ENCODE results near the gene DCTN1. TPM values are rescaled to one million over a fixed set of nuclear protein-coding genes. Genes with fewer than 3 reads are reported as not detected.

DCTN1 gene
- polyA plus RNA-seq, 1 experiment: 147 TPM

- Histone ChIP-seq H3K9me3 (ENCODE audit: control insufficient read depth, insufficient read depth, low read length) (no peaks in the 10 kb centered on the region; the same call in 1 of the 2 replicates), H3K27me3 (ENCODE audit: control insufficient read depth, insufficient read depth, low read length) (peaks cover 20% of the 10 kb centered on the region), H3K4me3 (ENCODE audit: low read depth, low read length) (peak overlapping the region; percentile 36), H3K27ac (ENCODE audit: low read depth, low read length) (no peak overlapping the region)
- ChIA-PET CTCF (interaction anchor here (0.7 to 1.2 kb wide), 2 partner anchors 80 to 284 kb away, joined by 3 to 5 read pairs; no protein-coding TSS in a partner anchor), POLR2A (no interaction called here)
- no peak; the same call in 1 of the 2 replicates for TF ChIP-seq CTCF (IDR thresholded peaks at IDR 0.05; ENCODE audit: low read depth, low read length)
- DNase-seq (ENCODE audit: low read depth, low spot score): no peak
Observed at GRCh38 chr2:74414881-74415761, 35.0 kb upstream of the DCTN1 start.

- Histone ChIP-seq H3K27me3 (ENCODE audit: control insufficient read depth, insufficient read depth, low read length) (peaks cover 17% of the 10 kb centered on the region), H3K4me3 (ENCODE audit: low read depth, low read length) (no peak overlapping the region), H3K9me3 (ENCODE audit: control insufficient read depth, insufficient read depth, low read length) (no peaks in the 10 kb centered on the region; the same call in 1 of the 2 replicates), H3K27ac (ENCODE audit: low read depth, low read length) (no peak overlapping the region)
- CTCF ChIA-PET: interaction anchor here (1.2 kb wide), 1 partner anchor 79 kb away, joined by 5 read pairs; no protein-coding TSS in a partner anchor
- POLR2A ChIA-PET: no interaction called here
- DNase-seq (ENCODE audit: low read depth, low spot score): no peak
- TF ChIP-seq CTCF (IDR thresholded peaks at IDR 0.05; ENCODE audit: low read depth, low read length): no peak
Observed at GRCh38 chr2:74414441-74414840, 34.3 kb upstream of the DCTN1 start.

- H3K27ac ChIP-seq (ENCODE audit: low read depth, low read length): no peak overlapping the region
- H3K9me3 ChIP-seq (ENCODE audit: control insufficient read depth, insufficient read depth, low read length): no peaks in the 10 kb centered on the region; the same call in 1 of the 2 replicates
- DNase-seq (ENCODE audit: low read depth, low spot score): no peak
- no peak overlapping the region for H3K4me3 ChIP-seq (ENCODE audit: low read depth, low read length)
- ChIA-PET POLR2A (no interaction called here), CTCF (interaction anchor here (0.8 to 1.1 kb wide), 2 partner anchors 14 to 22 kb away, joined by 3 to 4 read pairs; no protein-coding TSS in a partner anchor)
- no peak for TF ChIP-seq CTCF (IDR thresholded peaks at IDR 0.05; ENCODE audit: low read depth, low read length)
- peaks cover 17% of the 10 kb centered on the region for H3K27me3 ChIP-seq (ENCODE audit: control insufficient read depth, insufficient read depth, low read length)
Observed at GRCh38 chr2:74413001-74413698, 33.0 kb upstream of the DCTN1 start.

- CTCF ChIA-PET: no interaction called here
- Histone ChIP-seq H3K27me3 (ENCODE audit: control insufficient read depth, insufficient read depth, low read length) (peaks cover 2% of the 10 kb centered on the region), H3K27ac (ENCODE audit: low read depth, low read length) (no peak overlapping the region), H3K4me3 (ENCODE audit: low read depth, low read length) (no peak overlapping the region), H3K9me3 (ENCODE audit: control insufficient read depth, insufficient read depth, low read length) (no peaks in the 10 kb centered on the region)
- POLR2A ChIA-PET: no interaction called here
- no peak for DNase-seq (ENCODE audit: low read depth, low spot score)
- no peak for TF ChIP-seq CTCF (IDR thresholded peaks at IDR 0.05; ENCODE audit: low read depth, low read length)
Observed at GRCh38 chr2:74407682-74408081, 27.6 kb upstream of the DCTN1 start.

- Histone ChIP-seq H3K27ac (ENCODE audit: low read depth, low read length) (no peak overlapping the region), H3K27me3 (ENCODE audit: control insufficient read depth, insufficient read depth, low read length) (peaks cover 4% of the 10 kb centered on the region), H3K4me3 (ENCODE audit: low read depth, low read length) (no peak overlapping the region), H3K9me3 (ENCODE audit: control insufficient read depth, insufficient read depth, low read length) (no peaks in the 10 kb centered on the region)
- POLR2A ChIA-PET: no interaction called here
- CTCF ChIA-PET: no interaction called here
- no peak for DNase-seq (ENCODE audit: low read depth, low spot score)
- no peak for TF ChIP-seq CTCF (IDR thresholded peaks at IDR 0.05; ENCODE audit: low read depth, low read length)
Observed at GRCh38 chr2:74406035-74406434, 25.9 kb upstream of the DCTN1 start.
